Activated T-cell treated with anti-CD3 and anti-CD28 coated beads, Interleukin-2, amount 50 U/mL, for 72 hours (primary cell): ENCODE data around the gene SLC30A2. TPM values are rescaled to one million over a fixed set of nuclear protein-coding genes. Genes with fewer than 3 reads are reported as not detected.

Source experiments
- ATAC-seq, 2 donors: fragments of 150-1000 bp; cut with Tn5 transposase; replicated peaks in 1 of 2; 2 replicates each; pipeline ENCODE4 v1.10.0; 2021; ENCODE audit warnings: moderate library complexity in 2 of 2, mild to moderate bottlenecking in 1 of 2
- DNase-seq, 2 donors: peaks; one replicate each; pipeline ENCODE4 v3.0.0; 2021 to 2022; ENCODE audit warnings: mixed read lengths in 1 of 2
- H3K27ac Mint-ChIP-seq: one replicate; pipeline ENCODE4 v1.8.0; 2022; ENCODE audit warnings: mild to moderate bottlenecking, moderate library complexity, mixed read lengths
- H3K27me3 Mint-ChIP-seq: one replicate; pipeline ENCODE4 v1.8.0; 2022; ENCODE audit warnings: low read depth, mixed read lengths
- H3K36me3 Mint-ChIP-seq, 2 donors: one replicate each; pipeline ENCODE4 v1.8.0; 2022; ENCODE audit warnings: mixed read lengths in 2 of 2, mild to moderate bottlenecking in 1 of 2; ENCODE audit not compliant: insufficient read depth in 2 of 2
- H3K4me1 Mint-ChIP-seq: one replicate; pipeline ENCODE4 v1.8.0; 2022; ENCODE audit warnings: low read depth, mixed read lengths
- H3K4me3 Mint-ChIP-seq, 2 donors: one replicate each; pipeline ENCODE4 v1.8.0; 2022; ENCODE audit warnings: mild to moderate bottlenecking in 2 of 2, mixed read lengths in 2 of 2, moderate library complexity in 2 of 2
- H3K9me3 Mint-ChIP-seq, 2 donors: one replicate each; pipeline ENCODE4 v1.8.0; 2022; ENCODE audit warnings: mixed read lengths in 2 of 2
- total RNA-seq, 2 donors: library from RNA; stranded (reverse); gene quantifications; one replicate each; pipeline ENCODE4 v1.2.3, GENCODE V29; 2022

Gene SLC30A2
- total RNA-seq, 2 donors from 2014 or later: not detected

GRCh38 chr1:25991937-25992688 lies 53.8 kb downstream of the SLC30A2 start:
- Mint-ChIP-seq H3K27ac (no peak overlapping the region), H3K4me1 (peaks cover 64% of the 10 kb centered on the region)

GRCh38 chr1:25990702-25991395 lies 55.1 kb downstream of the SLC30A2 start:
- Mint-ChIP-seq H3K9me3 (no peaks in the 10 kb centered on the region), H3K27me3 (no peaks in the 10 kb centered on the region), H3K4me1 (peaks cover 64% of the 10 kb centered on the region), H3K4me3 (peak overlapping the region; percentile 73 to 81), H3K36me3 (peaks cover 0 to 8% of the 10 kb centered on the region in 2 donors), H3K27ac (peak overlapping the region; percentile 72)
- DNase-seq (peak; percentile 50 to 57), ATAC-seq (peak; percentile 85 to 90)

More at GRCh38 chr1:25991937-25992688, 53.8 kb downstream of the SLC30A2 start:
- DNase-seq (no peak), ATAC-seq (no peak)
- peaks cover 1 to 2% of the 10 kb centered on the region in 2 donors for H3K36me3 Mint-ChIP-seq
- H3K27me3 Mint-ChIP-seq: no peaks in the 10 kb centered on the region
- no peaks in the 10 kb centered on the region for H3K9me3 Mint-ChIP-seq
- H3K4me3 Mint-ChIP-seq: no peak overlapping the region

DNA sequence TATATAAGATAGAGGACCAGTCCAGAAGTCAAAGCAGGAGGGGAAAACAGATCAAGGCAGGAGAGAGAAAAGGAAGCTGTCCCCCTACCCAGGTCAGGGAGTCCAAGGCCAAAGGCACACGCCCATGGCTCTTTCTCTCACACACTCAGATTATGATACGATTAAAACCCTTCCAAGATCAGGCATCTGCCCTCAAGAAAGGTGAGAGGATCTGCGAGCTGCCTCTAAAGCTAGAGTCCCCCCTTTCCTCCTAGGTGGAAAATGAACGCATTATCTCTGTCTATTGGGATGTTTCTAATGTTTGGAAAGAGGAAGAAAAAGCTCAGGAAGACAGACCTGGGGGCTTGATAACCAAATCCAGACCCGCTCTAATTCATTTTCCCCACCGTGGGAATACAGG lies 55.7 kb downstream of the SLC30A2 start:
- Mint-ChIP-seq H3K9me3 (no peaks in the 10 kb centered on the region), H3K27ac (peak overlapping the region; percentile 72), H3K27me3 (no peaks in the 10 kb centered on the region), H3K4me3 (peak overlapping the region; percentile 73 to 81), H3K4me1 (peaks cover 66% of the 10 kb centered on the region), H3K36me3 (peaks cover 0 to 12% of the 10 kb centered on the region in 2 donors)
- ATAC-seq (peak; percentile 17), DNase-seq (no peak)

- no peaks in the 10 kb centered on the region for H3K27me3 Mint-ChIP-seq
- H3K9me3 Mint-ChIP-seq: no peaks in the 10 kb centered on the region
- no peak for DNase-seq
- peak overlapping the region; percentile 72 for H3K27ac Mint-ChIP-seq
- peak overlapping the region; percentile 73 to 81 for H3K4me3 Mint-ChIP-seq
- H3K36me3 Mint-ChIP-seq: peaks cover 0 to 12% of the 10 kb centered on the region in 2 donors
- H3K4me1 Mint-ChIP-seq: peaks cover 66% of the 10 kb centered on the region
- ATAC-seq: peak in 1 of 2 donors; percentile 14
Measured at GRCh38 chr1:25989440-25990234, 56.3 kb downstream of the SLC30A2 start.

DNA sequence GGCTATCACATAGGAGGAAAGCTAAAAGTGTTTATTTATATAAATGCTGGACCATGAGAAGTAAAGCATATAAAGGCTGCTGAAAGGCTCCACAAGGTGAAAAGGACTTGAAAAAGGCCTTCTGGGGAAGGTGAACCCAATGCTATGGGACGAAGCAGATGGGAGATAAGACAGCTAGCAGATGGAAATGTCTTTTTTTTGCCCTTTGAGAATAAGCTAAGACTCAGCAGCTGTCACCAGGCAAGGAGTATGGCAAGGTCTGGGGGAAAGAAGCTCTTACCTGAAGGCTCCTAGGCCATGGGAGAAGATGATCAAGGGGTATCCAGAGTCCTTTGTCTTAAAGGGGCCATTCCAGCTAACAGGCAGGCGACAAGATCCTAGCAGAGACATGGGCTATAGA lies 58.0 kb downstream of the SLC30A2 start:
- no peak for ATAC-seq
- no peak for DNase-seq
- Mint-ChIP-seq H3K4me3 (no peak overlapping the region), H3K36me3 (peaks cover 0 to 11% of the 10 kb centered on the region in 2 donors), H3K27ac (no peak overlapping the region), H3K27me3 (no peaks in the 10 kb centered on the region), H3K9me3 (no peaks in the 10 kb centered on the region), H3K4me1 (peaks cover 56% of the 10 kb centered on the region)

Other genes starting within 250 kb of the SLC30A2 start
- gene SELENON, start 245.9 kb downstream of the SLC30A2 start, total RNA-seq: 10 to 100 TPM; 29.5 to 31.1 TPM
- 10 to 100 TPM; 34.0 to 39.1 TPM for gene MTFR1L, start 226.2 kb downstream of the SLC30A2 start, total RNA-seq
- gene AUNIP, start 186.7 kb downstream of the SLC30A2 start, total RNA-seq: 1 to 10 TPM; 6.9 to 9.9 TPM
- 1 to 10 TPM; 4.6 to 5.1 TPM for gene PAQR7, start 170.4 kb downstream of the SLC30A2 start, total RNA-seq
- gene STMN1, start 139.7 kb downstream of the SLC30A2 start, total RNA-seq: 100 to 1,000 TPM; 379 to 478 TPM
- gene PAFAH2, start 48.1 kb downstream of the SLC30A2 start, total RNA-seq: 10 to 100 TPM in 1 of 2 donors, 1 to 10 TPM in 1; 8.4 to 10.1 TPM
- gene EXTL1, start 24.3 kb downstream of the SLC30A2 start, total RNA-seq: not detected
- gene TRIM63, start 21.5 kb upstream of the SLC30A2 start, total RNA-seq: under 1 TPM in 1 of 2 donors, not detected in 1; 0.35 TPM
- 10 to 100 TPM; 17.9 to 22.5 TPM for gene PDIK1L, start 65.7 kb upstream of the SLC30A2 start, total RNA-seq
- not detected for gene FAM110D, start 113.0 kb upstream of the SLC30A2 start, total RNA-seq
- not detected for gene C1orf232, start 122.8 kb upstream of the SLC30A2 start, total RNA-seq
- 10 to 100 TPM; 34.1 to 42.4 TPM for gene ZNF593, start 123.8 kb upstream of the SLC30A2 start, total RNA-seq
- gene ZNF593OS, start 125.7 kb upstream of the SLC30A2 start, total RNA-seq: not detected
- gene CNKSR1, start 131.4 kb upstream of the SLC30A2 start, total RNA-seq: 1 to 10 TPM; 1.1 to 5.0 TPM
- under 1 TPM in 1 of 2 donors, not detected in 1; 0.19 TPM for gene CATSPER4, start 144.5 kb upstream of the SLC30A2 start, total RNA-seq
- 10 to 100 TPM; 30.8 to 34.6 TPM for gene CEP85, start 188.1 kb upstream of the SLC30A2 start, total RNA-seq
- gene SH3BGRL3, start 234.0 kb upstream of the SLC30A2 start, total RNA-seq: 100 to 1,000 TPM; 148 to 165 TPM